ENCODE results near the gene RBM33.

RBM33 gene

DNA sequence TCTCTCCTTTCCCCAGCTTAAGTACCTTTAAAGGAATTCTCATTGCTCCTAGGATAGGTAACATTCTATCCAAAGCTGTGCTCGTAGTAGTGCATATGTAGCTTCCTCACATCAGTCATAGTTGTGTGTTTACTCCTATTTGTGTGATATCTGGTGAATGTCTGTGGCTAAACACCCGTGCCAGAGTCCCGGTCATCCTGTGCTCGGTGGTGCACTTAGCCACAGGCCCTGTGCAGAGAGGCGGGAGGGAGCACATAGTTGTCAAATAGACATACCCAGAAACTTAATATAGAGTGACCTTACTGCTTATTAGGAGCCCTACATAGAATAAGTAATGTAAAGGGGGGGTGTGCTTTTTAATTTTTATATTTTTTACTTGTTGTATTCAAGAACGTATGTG lies 76.6 kb downstream of the RBM33 start:
- Histone ChIP-seq H3K9me3 (ENCODE audit: control insufficient read depth, insufficient read depth, low read length) (no peaks in the 10 kb centered on the region), H3K4me1 (ENCODE audit: insufficient read depth, low read length) (no peaks in the 10 kb centered on the region), H3K36me3 (ENCODE audit: insufficient read depth, low read length) (peaks cover 4% of the 10 kb centered on the region; the same call in 1 of the 2 replicates), H3K9ac (ENCODE audit: low read depth, low read length) (no peak overlapping the region)

DNA sequence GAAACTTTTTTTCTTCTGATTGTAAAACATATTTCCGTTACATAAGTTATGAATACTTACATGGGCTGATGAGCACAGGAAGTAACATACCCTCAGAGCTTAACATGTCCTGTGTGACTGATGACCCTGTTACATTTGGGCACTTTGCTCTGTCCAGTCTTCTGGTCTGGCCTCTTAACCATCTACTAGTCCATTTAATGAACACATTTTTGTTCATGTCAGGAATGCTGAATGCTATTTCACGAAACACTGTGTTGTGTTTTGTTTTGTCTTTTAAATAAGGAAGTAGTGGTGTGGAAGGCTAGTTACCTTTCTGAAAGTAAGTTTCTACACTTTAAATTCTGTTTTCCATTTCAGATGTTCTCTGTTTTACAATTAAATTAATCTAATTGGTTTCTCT lies 77.7 kb downstream of the RBM33 start:
- no peaks in the 10 kb centered on the region for H3K4me1 ChIP-seq (ENCODE audit: insufficient read depth, low read length)
- H3K9ac ChIP-seq (ENCODE audit: low read depth, low read length) = no peak overlapping the region
- H3K9me3 ChIP-seq (ENCODE audit: control insufficient read depth, insufficient read depth, low read length) = no peaks in the 10 kb centered on the region
- peaks cover 4% of the 10 kb centered on the region; the same call in 1 of the 2 replicates for H3K36me3 ChIP-seq (ENCODE audit: insufficient read depth, low read length)

DNA sequence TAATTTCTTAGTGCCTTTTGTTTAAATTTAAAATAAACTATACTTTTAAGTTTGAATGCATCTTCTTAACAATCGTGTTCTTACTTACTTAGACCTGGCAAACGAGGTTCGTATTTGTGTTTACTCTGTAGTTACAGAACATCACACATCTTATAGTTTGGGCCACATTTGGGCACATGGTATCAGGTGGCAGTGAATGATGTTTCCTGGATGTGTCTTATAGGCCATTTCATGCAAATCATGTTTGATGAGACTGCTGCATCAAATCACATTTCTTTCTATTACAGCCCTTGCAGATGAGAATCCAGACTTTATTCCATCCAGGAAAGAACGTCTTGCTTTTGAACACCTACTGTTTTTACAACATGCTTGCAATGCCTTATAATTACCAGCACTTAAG lies 78.5 kb downstream of the RBM33 start:
- H3K4me1 ChIP-seq (ENCODE audit: insufficient read depth, low read length) = no peaks in the 10 kb centered on the region
- H3K9me3 ChIP-seq (ENCODE audit: control insufficient read depth, insufficient read depth, low read length) = no peaks in the 10 kb centered on the region
- peaks cover 4% of the 10 kb centered on the region; the same call in 1 of the 2 replicates for H3K36me3 ChIP-seq (ENCODE audit: insufficient read depth, low read length)
- H3K9ac ChIP-seq (ENCODE audit: low read depth, low read length) = no peak overlapping the region

DNA sequence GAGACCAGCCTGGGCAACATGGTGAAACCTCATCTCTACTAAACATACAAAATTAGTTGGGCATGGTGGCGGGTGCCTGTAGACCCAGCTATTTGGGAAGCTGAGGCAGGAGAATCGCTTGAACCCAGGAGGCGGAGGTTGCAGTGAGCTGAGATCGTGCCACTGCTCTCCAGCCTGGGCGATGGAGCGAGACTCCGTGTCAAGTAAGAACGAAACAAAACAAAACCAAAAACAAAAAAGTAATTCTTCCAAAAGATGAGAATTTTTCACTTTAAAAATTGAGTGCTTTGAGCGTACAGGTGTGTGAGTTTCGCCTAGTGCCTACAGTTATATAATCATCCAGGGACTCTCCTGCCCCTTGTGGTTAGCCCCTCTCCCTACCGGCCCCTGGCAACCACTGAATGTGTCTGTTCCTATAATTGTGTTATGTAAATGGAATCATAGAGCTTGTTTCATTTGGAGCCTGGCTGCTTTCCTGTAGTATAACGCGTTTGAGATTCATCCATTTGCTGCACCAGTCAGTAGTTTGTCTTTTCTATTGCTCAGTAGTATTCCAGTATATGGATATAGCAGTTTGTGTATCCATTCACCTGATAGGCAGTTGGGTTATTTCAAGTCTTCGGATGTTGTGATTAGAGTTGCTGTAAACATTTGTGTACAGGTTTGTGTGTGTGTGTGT lies 80.0 kb downstream of the RBM33 start:
- Histone ChIP-seq H3K36me3 (ENCODE audit: insufficient read depth, low read length) (peaks cover 6% of the 10 kb centered on the region; the same call in 1 of the 2 replicates), H3K9me3 (ENCODE audit: control insufficient read depth, insufficient read depth, low read length) (no peaks in the 10 kb centered on the region), H3K4me1 (ENCODE audit: insufficient read depth, low read length) (no peaks in the 10 kb centered on the region), H3K9ac (ENCODE audit: low read depth, low read length) (no peak overlapping the region)

DNA sequence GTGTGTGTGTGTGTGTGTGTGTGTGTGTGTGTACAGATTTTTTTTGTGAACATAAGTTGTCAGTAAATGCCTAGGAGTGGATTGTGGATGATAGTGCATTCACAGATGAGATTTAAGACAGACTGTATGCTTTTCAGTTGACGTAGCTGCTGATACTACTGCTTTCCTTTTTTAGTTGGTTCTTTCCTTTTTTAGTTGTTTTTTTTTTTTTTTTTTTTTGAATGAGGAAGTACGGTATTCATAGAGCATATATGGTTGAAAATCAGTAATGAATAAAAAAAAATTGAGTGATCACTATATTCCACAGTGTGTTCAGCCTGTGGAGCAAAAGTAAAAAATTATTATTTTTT lies 80.5 kb downstream of the RBM33 start:
- Histone ChIP-seq H3K9me3 (ENCODE audit: control insufficient read depth, insufficient read depth, low read length) (no peaks in the 10 kb centered on the region), H3K36me3 (ENCODE audit: insufficient read depth, low read length) (peaks cover 6% of the 10 kb centered on the region; the same call in 1 of the 2 replicates), H3K4me1 (ENCODE audit: insufficient read depth, low read length) (no peaks in the 10 kb centered on the region), H3K9ac (ENCODE audit: low read depth, low read length) (no peak overlapping the region)

DNA sequence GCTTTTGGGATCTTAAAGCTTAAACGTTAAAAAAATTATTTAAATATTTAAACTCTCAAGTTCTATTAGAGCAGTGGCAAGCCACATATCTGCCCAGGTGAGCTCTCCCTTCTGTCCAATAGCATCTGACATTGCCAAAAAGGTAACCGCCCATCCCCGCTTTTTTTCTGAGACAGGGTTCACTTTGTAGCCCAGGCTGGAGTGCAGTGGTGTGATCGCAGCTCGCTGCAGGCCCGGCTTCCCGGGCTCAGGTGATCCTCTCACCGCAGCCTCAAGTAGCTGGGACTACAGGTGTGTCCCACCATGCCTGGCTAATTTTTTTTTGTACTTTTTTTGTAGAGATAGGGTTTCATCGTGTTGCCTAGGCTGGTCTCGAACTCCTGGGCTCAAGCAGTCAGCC lies 83.2 kb downstream of the RBM33 start:
- H3K36me3 ChIP-seq (ENCODE audit: insufficient read depth, low read length) = peaks cover 6% of the 10 kb centered on the region; the same call in 1 of the 2 replicates
- no peaks in the 10 kb centered on the region for H3K4me1 ChIP-seq (ENCODE audit: insufficient read depth, low read length)
- no peak overlapping the region for H3K9ac ChIP-seq (ENCODE audit: low read depth, low read length)
- H3K9me3 ChIP-seq (ENCODE audit: control insufficient read depth, insufficient read depth, low read length) = no peaks in the 10 kb centered on the region

DNA sequence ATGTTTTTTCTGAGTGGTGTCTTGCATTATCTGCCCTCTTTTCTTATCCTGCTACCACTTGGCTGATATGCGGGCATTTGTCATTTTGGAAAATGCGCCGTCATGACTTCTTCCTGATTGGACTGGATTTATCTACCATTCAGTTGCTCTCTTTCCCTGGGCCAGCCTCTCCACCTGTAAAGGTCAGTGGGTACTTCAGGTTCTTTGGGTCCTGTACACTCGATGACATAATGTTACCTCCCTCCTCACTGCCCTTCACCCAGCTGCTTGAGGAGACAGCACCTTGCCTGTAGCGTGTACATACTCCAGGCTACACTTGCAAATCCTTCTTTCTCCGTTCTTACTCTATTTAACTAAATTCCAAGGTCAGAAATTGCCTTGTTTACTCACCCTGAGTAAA lies 83.7 kb downstream of the RBM33 start:
- H3K9ac ChIP-seq (ENCODE audit: low read depth, low read length) = no peak overlapping the region
- H3K9me3 ChIP-seq (ENCODE audit: control insufficient read depth, insufficient read depth, low read length) = no peaks in the 10 kb centered on the region
- no peaks in the 10 kb centered on the region for H3K4me1 ChIP-seq (ENCODE audit: insufficient read depth, low read length)
- H3K36me3 ChIP-seq (ENCODE audit: insufficient read depth, low read length) = peaks cover 4% of the 10 kb centered on the region; the same call in 1 of the 2 replicates

DNA sequence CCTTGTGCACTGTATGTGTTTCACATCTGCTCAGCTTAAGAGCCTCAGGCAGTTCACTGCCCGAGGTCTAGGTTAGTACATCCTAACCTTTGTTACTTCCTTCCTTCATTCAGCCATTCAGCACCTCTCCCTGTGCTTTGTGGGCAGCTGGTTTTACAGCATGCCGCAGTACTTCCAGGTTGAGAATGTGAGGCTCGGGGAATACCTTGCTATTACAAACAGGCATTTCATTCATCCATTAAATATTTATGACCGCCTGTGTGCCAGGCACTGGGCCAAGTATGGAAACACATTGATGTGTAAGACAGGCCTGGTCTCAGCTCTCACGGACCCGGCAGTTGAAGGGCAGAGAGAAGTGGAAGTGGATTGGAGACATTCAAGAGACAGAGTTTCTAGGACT lies 85.4 kb downstream of the RBM33 start:
- Histone ChIP-seq H3K4me1 (ENCODE audit: insufficient read depth, low read length) (no peaks in the 10 kb centered on the region), H3K36me3 (ENCODE audit: insufficient read depth, low read length) (peaks cover 2% of the 10 kb centered on the region; the same call in 1 of the 2 replicates), H3K9me3 (ENCODE audit: control insufficient read depth, insufficient read depth, low read length) (no peaks in the 10 kb centered on the region), H3K9ac (ENCODE audit: low read depth, low read length) (no peak overlapping the region)

DNA sequence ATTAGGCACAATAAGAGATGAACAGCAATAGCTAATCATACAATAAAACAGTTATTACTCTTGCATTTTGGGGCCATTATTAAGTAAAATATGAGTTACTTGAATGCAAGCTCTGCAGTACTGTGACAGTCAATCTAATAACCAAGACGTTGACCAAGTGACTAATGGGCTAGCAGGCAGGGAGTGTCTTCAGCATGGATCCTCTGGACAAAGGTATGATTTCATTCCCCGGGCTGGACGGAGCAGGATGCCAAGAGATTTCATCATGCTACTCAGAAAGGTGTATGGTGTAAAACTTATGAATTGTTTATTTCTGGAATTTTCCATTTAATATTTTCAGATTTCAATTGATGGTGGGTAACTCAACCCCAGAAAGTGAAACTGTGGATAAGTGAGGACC lies 86.9 kb downstream of the RBM33 start:
- no peak overlapping the region for H3K9ac ChIP-seq (ENCODE audit: low read depth, low read length)
- H3K4me1 ChIP-seq (ENCODE audit: insufficient read depth, low read length) = no peaks in the 10 kb centered on the region
- peaks cover 2% of the 10 kb centered on the region; the same call in 1 of the 2 replicates for H3K36me3 ChIP-seq (ENCODE audit: insufficient read depth, low read length)

DNA sequence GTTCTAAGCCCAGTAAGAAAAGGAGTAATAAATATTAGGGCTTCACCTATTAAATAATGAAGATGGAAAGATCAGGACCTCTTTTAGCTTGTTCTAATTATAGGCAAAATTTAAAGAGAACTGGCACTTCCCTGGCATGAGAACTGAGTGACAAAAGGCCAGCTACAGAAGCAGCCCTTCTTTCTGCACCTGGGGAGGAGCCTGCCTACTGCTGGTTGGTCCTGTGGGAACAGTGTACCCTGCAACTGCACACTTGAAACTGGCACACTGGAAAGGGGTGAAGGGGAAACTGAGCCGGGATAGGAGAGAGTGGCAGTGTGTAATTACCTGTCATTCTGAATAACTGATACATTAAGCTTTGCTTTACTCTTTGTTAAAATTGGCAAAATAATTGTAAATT lies 87.4 kb downstream of the RBM33 start:
- Histone ChIP-seq H3K36me3 (ENCODE audit: insufficient read depth, low read length) (peaks cover 2% of the 10 kb centered on the region; the same call in 1 of the 2 replicates), H3K9me3 (ENCODE audit: control insufficient read depth, insufficient read depth, low read length) (no peaks in the 10 kb centered on the region), H3K4me1 (ENCODE audit: insufficient read depth, low read length) (no peaks in the 10 kb centered on the region), H3K9ac (ENCODE audit: low read depth, low read length) (no peak overlapping the region)

More for the DNA sequence above, 86.9 kb downstream of the RBM33 start:
- no peaks in the 10 kb centered on the region for H3K9me3 ChIP-seq (ENCODE audit: control insufficient read depth, insufficient read depth, low read length)

DNA sequence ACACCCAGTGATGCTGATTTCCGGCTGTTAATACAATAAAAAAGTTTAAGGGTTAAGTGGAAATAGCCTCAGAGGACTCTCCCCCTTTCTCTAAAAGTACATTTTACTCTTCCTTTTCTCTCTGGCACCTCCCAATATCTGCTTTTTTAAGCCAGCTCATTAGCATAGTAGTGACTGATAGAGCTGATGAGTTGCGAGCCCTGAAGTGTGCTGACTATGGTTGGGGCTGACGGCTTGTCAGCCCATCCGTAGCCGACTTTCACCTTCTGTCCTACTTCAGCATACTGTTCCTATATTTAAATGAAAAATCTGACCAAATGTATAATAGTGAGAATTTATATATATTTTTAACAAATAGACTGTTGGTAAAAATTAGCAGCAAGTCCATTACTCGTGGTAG lies 87.8 kb downstream of the RBM33 start:
- H3K9me3 ChIP-seq (ENCODE audit: control insufficient read depth, insufficient read depth, low read length) = no peaks in the 10 kb centered on the region
- peaks cover 2% of the 10 kb centered on the region; the same call in 1 of the 2 replicates for H3K36me3 ChIP-seq (ENCODE audit: insufficient read depth, low read length)
- H3K9ac ChIP-seq (ENCODE audit: low read depth, low read length) = no peak overlapping the region
- H3K4me1 ChIP-seq (ENCODE audit: insufficient read depth, low read length) = no peaks in the 10 kb centered on the region

DNA sequence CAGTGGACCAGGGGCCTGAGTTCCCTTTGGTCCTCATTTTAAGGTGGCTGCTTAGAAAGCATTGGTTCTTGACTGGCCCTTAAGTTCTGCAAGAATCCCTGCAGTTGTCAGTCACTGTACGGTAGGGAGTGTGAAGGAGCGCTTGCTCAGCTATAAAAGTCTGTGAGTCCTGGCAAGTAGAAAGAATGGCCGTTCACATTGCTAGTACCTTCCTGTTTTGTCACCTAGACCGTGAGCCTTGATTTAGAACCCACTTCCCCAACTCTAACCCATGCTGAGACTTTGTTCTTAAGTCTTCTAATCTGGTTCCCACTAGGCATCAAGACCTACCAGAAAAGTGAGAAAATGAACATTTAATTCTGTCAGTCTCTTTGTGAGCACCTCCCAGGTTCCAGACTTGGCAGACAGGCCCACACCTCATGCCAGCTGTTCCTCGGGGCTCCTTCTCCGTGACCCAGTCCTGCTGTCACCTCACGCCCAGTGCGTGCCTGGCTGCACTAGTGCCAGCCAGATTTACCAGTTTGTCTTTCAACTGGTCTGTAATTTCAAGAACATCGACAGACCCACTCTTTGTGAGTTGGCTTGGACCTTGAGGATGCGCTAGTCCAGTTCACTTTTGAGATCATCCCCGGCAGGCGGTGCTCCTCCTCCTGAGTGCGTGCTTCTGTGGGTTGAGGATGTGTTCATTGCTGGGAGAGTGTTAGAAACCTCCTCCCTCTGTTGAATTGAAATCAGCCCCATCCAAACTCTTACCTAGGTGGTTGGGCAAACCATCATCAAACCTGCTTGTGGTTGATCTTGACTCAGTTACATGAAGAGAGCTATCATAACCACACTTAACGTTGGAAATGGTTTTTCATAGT lies 89.4 kb downstream of the RBM33 start:
- H3K9ac ChIP-seq (ENCODE audit: low read depth, low read length) = no peak overlapping the region
- H3K9me3 ChIP-seq (ENCODE audit: control insufficient read depth, insufficient read depth, low read length) = no peaks in the 10 kb centered on the region
- no peaks in the 10 kb centered on the region for H3K36me3 ChIP-seq (ENCODE audit: insufficient read depth, low read length)
- H3K4me1 ChIP-seq (ENCODE audit: insufficient read depth, low read length) = no peaks in the 10 kb centered on the region

DNA sequence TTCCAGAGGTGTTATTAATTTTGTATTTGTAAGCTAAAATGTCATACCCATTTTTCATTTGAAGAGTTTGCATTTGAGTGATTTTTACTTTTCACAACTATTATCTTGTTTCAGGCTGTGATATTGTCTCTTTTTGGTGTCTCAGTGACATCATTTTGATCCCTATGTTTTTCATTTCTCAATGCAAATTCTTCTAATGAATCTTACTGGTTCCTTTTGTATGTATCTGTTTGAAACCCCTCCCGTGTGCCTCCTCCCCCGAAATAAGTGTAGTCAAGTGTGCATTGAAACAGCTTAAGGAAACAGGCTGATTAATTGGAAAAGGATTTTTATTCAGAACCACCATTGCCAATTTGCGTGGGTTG lies 90.0 kb downstream of the RBM33 start:
- Histone ChIP-seq H3K9ac (ENCODE audit: low read depth, low read length) (no peak overlapping the region), H3K9me3 (ENCODE audit: control insufficient read depth, insufficient read depth, low read length) (no peaks in the 10 kb centered on the region), H3K36me3 (ENCODE audit: insufficient read depth, low read length) (no peaks in the 10 kb centered on the region), H3K4me1 (ENCODE audit: insufficient read depth, low read length) (no peaks in the 10 kb centered on the region)

DNA sequence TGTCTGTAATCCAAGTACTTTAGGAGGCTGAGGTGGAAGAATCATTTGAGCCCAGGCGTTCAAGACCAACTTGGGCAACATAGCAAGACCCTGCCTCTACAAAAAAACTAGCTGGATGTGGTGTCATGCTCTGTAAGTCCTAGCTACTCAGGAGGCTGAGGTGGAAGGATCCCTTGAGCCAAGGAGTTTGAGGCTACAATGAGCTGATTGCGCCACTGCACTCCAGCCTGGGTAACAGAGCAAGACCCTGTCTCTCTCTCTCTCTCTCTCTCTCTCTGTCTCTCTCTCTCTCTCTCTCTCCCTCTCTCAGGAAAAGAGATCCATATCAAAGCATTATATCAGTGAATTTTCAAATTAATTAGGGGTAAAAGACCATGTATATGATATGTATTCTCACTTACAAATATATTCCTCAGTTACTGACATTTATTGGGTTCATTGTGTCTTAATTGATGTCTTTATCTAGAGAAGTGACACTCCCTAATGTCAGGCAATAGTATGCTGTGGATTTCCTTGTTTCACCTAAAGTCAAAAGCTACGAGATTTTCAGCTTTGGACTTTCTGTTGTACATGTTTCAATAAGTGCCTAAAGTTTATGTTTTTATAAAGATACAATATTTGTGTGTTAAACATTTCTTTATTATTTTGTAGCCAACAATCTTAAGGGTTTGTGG lies 91.1 kb downstream of the RBM33 start:
- Histone ChIP-seq H3K4me1 (ENCODE audit: insufficient read depth, low read length) (peaks cover under 1% of the 10 kb centered on the region; the same call in 1 of the 2 replicates), H3K9ac (ENCODE audit: low read depth, low read length) (no peak overlapping the region), H3K36me3 (ENCODE audit: insufficient read depth, low read length) (no peaks in the 10 kb centered on the region; the same call in 1 of the 2 replicates)

More for the DNA sequence above, 91.1 kb downstream of the RBM33 start:
- H3K9me3 ChIP-seq (ENCODE audit: control insufficient read depth, insufficient read depth, low read length) = no peaks in the 10 kb centered on the region

Measured in ES-I3 (cell line).